ENCODE data around the gene FGF2. TPM values are rescaled to one million over a fixed set of nuclear protein-coding genes. Genes with fewer than 3 reads are reported as not detected.

FGF2 gene
- total RNA-seq, 2 donors from 2014 or later, result 25.5 to 50.2 TPM

- H3K9me3 ChIP-seq, result no peaks in the 10 kb centered on the region
- H3K36me3 ChIP-seq, result no peaks in the 10 kb centered on the region
- no peak for DNase-seq (ENCODE audit: low spot score)
- no peak for TF ChIP-seq CTCF (IDR thresholded peaks at IDR 0.05)
- H3K4me1 ChIP-seq (ENCODE audit: control insufficient read depth in 1 of 2, low read depth in 2 of 2), result peaks cover 3% of the 10 kb centered on the region in 2 donors
- ATAC-seq (ENCODE audit: insufficient number of reproducible peaks, low FRiP score, low read depth), result no peak
- no peak overlapping the region for H3K27ac ChIP-seq
- no peak overlapping the region for H3K4me3 ChIP-seq
- H3K27me3 ChIP-seq (replicated peaks; ENCODE audit: insufficient read depth), result no peaks in the 10 kb centered on the region
These were observed 37.7 kb upstream of the FGF2 start for GRCh38 chr4:122788935-122789334.

- ATAC-seq (ENCODE audit: insufficient number of reproducible peaks, low FRiP score, low read depth) (no peak), DNase-seq (ENCODE audit: low spot score) (no peak)
- Histone ChIP-seq H3K27ac (no peak overlapping the region), H3K36me3 (no peaks in the 10 kb centered on the region), H3K27me3 (replicated peaks; ENCODE audit: insufficient read depth) (no peaks in the 10 kb centered on the region), H3K4me3 (no peak overlapping the region), H3K4me1 (ENCODE audit: control insufficient read depth in 1 of 2, low read depth in 2 of 2) (peaks cover 7 to 13% of the 10 kb centered on the region in 2 donors), H3K9me3 (no peaks in the 10 kb centered on the region)
- no peak for TF ChIP-seq CTCF (IDR thresholded peaks at IDR 0.05)
These were observed 32.8 kb upstream of the FGF2 start for GRCh38 chr4:122793811-122794210.

- no peak for DNase-seq (ENCODE audit: low spot score)
- TF ChIP-seq CTCF (IDR thresholded peaks at IDR 0.05), result no peak
- H3K9me3 ChIP-seq, result no peaks in the 10 kb centered on the region
- no peak overlapping the region for H3K4me3 ChIP-seq
- ATAC-seq (ENCODE audit: insufficient number of reproducible peaks, low FRiP score, low read depth), result no peak
- peak overlapping the region in 1 of 2 donors; percentile 74 for H3K27ac ChIP-seq
- peaks cover 8 to 14% of the 10 kb centered on the region in 2 donors for H3K4me1 ChIP-seq (ENCODE audit: control insufficient read depth in 1 of 2, low read depth in 2 of 2)
- H3K27me3 ChIP-seq (replicated peaks; ENCODE audit: insufficient read depth), result no peaks in the 10 kb centered on the region
- H3K36me3 ChIP-seq, result no peaks in the 10 kb centered on the region
These were observed 29.7 kb upstream of the FGF2 start for GRCh38 chr4:122796801-122797404.

GRCh38 chr4:122797405-122798094 is 29.1 kb upstream of the FGF2 start:
- Histone ChIP-seq H3K27me3 (replicated peaks; ENCODE audit: insufficient read depth) (no peaks in the 10 kb centered on the region), H3K4me1 (ENCODE audit: control insufficient read depth in 1 of 2, low read depth in 2 of 2) (peaks cover 8 to 14% of the 10 kb centered on the region in 2 donors), H3K36me3 (no peaks in the 10 kb centered on the region), H3K4me3 (peak overlapping the region; percentile 64), H3K9me3 (no peaks in the 10 kb centered on the region), H3K27ac (peak overlapping the region; percentile 58 to 74)
- DNase-seq (ENCODE audit: low spot score), result no peak
- no peak for TF ChIP-seq CTCF (IDR thresholded peaks at IDR 0.05)
- ATAC-seq (ENCODE audit: insufficient number of reproducible peaks, low FRiP score, low read depth), result no peak

GRCh38 chr4:122798101-122798500 is 28.5 kb upstream of the FGF2 start:
- DNase-seq (ENCODE audit: low spot score), result no peak
- no peak for TF ChIP-seq CTCF (IDR thresholded peaks at IDR 0.05)
- H3K36me3 ChIP-seq, result no peaks in the 10 kb centered on the region
- H3K27me3 ChIP-seq (replicated peaks; ENCODE audit: insufficient read depth), result no peaks in the 10 kb centered on the region
- peak overlapping the region; percentile 64 for H3K4me3 ChIP-seq
- no peaks in the 10 kb centered on the region for H3K9me3 ChIP-seq
- H3K4me1 ChIP-seq (ENCODE audit: control insufficient read depth in 1 of 2, low read depth in 2 of 2), result peaks cover 8 to 14% of the 10 kb centered on the region in 2 donors
- H3K27ac ChIP-seq, result peak overlapping the region; percentile 58 to 74
- ATAC-seq (ENCODE audit: insufficient number of reproducible peaks, low FRiP score, low read depth), result no peak

All from thoracic aorta (tissue), 2 donors.